VCaP (cell line): ENCODE measurements around the gene ADK.
"Not testable (repeated sequence)": the region's sequence is repeated elsewhere in the genome, so short reads cannot be mapped to it uniquely, and the experiment has no call there.

Experiments used
- H3K27ac ChIP-seq: fragments of 450-650 bp; 2 replicates; pipeline ENCODE4 v1.5.1; 2017
- CTCF ChIP-seq: fragments of 450-650 bp; conservative IDR thresholded peaks from 2 replicates; pipeline ENCODE4 v1.5.1; 2017; ENCODE audit warnings: mild to moderate bottlenecking, moderate library complexity

Gene ADK

DNA sequence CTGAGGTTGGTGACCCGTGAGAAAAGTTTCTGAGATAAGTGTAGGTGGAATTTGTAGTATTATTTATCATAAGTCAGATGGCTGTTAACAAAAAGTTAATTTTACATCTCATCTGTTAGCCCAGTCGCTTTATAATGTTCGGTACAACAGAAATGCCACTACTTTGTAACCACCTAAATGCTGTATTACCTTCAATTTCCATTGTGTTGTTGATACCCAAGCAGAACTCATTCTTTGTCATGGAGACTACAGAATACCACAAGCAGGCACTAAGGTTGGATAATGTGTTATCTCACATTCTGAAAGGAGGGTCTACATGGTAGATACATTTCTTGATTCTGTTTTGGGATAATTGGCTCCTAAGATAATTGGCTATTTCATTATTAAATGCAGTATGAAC, 425.6 kb downstream of the ADK start:
- H3K27ac ChIP-seq, result no peak overlapping the region
- no peak for TF ChIP-seq CTCF

GRCh38 chr10:74580438-74580837, 429.4 kb downstream of the ADK start:
- not testable (repeated sequence) for H3K27ac ChIP-seq

DNA sequence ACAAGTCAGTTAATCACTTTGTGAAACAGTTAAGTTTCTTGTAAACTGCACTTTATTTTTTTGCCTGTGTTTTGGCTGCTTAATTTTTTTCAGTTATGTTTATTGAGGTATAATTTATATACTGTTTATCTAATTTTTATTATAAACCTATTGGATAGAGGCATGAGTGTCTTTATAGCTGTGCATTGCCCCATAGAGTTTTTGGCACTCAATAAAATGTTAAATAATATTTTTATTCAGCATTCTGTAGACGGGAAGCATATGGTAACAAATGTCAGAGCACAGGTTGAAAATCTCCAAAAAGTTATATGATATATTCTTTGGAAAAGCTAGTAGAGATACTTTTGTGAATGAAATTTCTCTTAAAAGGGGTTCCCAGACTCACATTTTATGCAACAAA, 431.5 kb downstream of the ADK start:
- TF ChIP-seq CTCF, result no peak
- no peak overlapping the region for H3K27ac ChIP-seq

DNA sequence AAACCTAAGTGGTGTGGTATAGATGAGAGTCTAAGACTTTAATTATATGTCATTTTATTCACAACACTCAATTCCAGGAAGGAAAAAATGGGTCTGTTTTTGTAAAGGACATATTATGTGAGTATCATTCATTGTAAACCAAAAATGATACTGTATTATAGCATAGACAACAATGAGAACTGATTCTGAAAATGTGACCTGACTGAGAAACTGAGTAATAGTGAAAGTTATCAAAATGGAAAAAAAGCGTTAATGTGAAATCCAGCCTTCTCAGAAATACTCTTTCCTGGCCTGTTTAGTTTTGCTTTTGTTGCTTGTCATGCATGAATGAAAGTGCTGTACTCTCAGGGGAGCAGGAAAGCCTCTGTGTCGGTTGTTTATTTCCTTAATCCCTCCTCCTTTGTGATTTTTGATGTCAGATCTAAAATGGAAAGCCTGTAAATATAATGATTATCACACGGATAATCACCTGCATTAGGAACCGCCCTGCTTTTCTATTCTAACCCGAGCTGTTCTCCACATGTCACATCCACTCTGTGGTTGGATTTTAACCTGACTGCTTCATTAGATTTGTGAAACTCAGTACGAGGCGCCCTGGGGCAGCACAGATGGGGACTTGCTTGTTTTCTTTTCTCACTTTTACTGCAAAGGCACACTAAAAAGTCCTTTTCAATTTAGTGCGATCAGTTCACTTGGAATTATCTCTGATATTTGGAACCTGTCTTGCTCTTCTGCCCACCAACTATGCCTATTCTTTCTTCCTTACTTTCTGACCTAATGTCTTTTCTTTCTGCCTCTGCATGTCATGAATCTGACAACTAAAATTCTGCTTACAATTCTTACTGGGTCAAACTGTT, 434.4 kb downstream of the ADK start:
- TF ChIP-seq CTCF, result no peak
- H3K27ac ChIP-seq, result peak overlapping the region; percentile 93

DNA sequence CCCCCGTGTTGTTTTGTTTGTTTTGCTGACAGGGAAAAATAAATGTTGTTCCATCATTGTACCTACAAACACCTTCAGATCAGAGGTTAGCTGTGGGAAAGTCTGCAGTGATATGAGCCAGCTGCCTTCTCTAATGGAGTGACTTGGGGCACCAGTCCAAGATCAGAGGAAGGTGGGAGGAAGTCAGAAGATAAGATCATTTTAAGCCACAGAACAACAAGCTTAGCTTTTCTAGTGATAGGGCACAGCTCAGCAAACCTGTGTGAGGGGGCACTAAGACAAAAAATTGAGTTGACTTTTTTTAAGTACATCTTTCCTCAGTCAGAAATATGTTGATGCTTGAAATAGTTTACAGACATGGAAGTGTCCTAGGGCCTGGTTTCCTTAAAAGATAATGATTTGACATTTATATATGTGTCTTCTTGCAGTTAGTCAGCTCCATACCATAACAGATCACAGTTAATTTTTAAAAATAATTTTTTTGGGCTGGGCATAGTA, 435.1 kb downstream of the ADK start:
- no peak for TF ChIP-seq CTCF
- H3K27ac ChIP-seq, result peak overlapping the region; percentile 93

DNA sequence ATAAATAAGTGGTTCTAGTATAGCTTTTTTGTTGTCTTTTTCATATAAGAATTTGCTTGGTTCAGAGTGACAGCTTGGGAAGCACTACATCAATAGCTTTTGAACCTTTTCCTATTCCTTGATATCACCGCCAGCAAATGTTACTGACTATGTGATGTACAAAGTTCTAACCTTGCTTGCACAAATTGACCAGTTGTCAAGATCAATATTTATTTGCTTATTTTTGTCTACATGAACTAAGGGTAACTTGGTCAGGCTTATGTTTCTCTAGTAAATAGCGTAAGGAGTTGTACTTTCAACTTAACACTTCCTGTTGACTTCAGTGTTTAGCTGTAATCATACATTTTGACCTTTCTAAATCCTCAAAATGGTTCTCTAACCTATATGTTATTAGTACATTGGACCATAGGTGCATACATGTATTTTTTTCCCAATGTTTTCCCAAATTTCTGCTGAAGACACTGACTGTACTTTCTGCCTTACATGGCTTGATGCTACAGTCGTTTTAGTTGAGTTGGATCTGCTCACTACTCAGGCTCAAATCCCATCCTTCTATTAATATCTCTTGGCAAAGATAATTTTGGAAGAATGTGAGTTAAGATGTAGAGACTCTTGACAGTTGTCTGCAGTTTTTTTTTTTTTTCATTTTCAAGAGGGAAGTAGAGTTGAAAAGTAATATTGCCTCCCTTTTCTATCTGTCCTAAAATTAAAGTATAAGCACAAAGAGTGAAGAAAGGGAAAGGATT, 436.3 kb downstream of the ADK start:
- H3K27ac ChIP-seq, result peak overlapping the region; percentile 93
- no peak for TF ChIP-seq CTCF

- TF ChIP-seq CTCF, result no peak
- peak overlapping the region; percentile 38; the same call in 1 of the 2 replicates for H3K27ac ChIP-seq
Measured at GRCh38 chr10:74589226-74589673, 438.2 kb downstream of the ADK start.
